ENCODE results near the gene CYB561D2. TPM values are rescaled to one million over a fixed set of nuclear protein-coding genes. Genes with fewer than 3 reads are reported as not detected.

Gene CYB561D2
- total and polyA plus RNA-seq, 2 donors (not counting 3 experiments of a cell fraction or from before 2014, with no cell fraction given): 13.6 to 46.0 TPM

DNA sequence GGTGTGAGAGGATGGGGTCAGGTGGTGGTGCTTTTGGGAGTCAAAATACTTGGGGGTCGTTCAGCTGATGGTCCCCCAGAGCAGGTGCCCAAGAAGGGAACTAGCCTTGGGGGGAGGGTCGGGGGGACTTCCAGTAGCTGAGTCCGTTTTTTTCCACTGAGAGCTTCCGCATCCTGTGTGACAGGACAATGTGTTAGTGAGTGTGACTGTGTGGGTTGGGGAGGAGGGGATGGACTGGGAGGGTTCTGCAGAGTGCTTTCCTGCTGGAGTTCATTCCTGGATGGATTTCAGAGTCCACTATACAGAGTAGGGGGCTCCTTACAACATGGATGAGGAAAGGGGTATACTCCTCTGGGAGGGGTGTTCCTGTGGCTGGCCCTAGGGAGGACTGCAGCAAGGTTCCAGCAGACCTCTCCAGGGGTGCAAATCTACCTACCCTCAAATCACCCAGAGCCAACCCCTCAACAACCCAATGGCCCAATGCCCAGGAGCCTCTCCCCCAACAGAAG is 27.5 kb upstream of the CYB561D2 start:
- no peaks in the 10 kb centered on the region for H3K9me1 ChIP-seq (replicated peaks; ENCODE audit: control insufficient read depth, extremely low read depth, insufficient read depth, low read length)
- peak overlapping the region; percentile 99 for H3K27ac ChIP-seq (ENCODE audit: insufficient read depth, low read depth, low read length)
- H3K9me3 ChIP-seq (replicated peaks; ENCODE audit: control insufficient read depth, insufficient read depth, low read length): no peaks in the 10 kb centered on the region
- no peaks in the 10 kb centered on the region for H4K20me1 ChIP-seq (replicated peaks; ENCODE audit: control insufficient read depth, extremely low read depth, insufficient read depth, low read length)
- no peaks in the 10 kb centered on the region for H3K27me3 ChIP-seq (ENCODE audit: control insufficient read depth in 2 of 2, insufficient read depth in 2 of 2, low read length in 2 of 2)
- FAIRE-seq (no peak), DNase-seq (ENCODE audit: low read depth, low spot score) (peak; percentile 76)
- no TSS peak for BruUV-seq (replicated peaks)
- TF ChIP-seq FOS (IDR thresholded peaks at IDR 0.05; ENCODE audit: borderline replicate concordance, insufficient read depth, low read length) (peak; percentile 3), POLR2AphosphoS5 (IDR thresholded peaks at IDR 0.05; ENCODE audit: insufficient read depth, low read depth, low read length) (no peak), JUN (IDR thresholded peaks at IDR 0.05; ENCODE audit: borderline replicate concordance, insufficient read depth, insufficient read length, low read depth) (no peak)
- TF ChIP-seq, protein P1, sequence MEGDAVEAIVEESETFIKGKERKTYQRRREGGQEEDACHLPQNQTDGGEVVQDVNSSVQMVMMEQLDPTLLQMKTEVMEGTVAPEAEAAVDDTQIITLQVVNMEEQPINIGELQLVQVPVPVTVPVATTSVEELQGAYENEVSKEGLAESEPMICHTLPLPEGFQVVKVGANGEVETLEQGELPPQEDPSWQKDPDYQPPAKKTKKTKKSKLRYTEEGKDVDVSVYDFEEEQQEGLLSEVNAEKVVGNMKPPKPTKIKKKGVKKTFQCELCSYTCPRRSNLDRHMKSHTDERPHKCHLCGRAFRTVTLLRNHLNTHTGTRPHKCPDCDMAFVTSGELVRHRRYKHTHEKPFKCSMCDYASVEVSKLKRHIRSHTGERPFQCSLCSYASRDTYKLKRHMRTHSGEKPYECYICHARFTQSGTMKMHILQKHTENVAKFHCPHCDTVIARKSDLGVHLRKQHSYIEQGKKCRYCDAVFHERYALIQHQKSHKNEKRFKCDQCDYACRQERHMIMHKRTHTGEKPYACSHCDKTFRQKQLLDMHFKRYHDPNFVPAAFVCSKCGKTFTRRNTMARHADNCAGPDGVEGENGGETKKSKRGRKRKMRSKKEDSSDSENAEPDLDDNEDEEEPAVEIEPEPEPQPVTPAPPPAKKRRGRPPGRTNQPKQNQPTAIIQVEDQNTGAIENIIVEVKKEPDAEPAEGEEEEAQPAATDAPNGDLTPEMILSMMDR (IDR thresholded peaks at IDR 0.05; ENCODE audit: extremely low read depth in 1 of 2, insufficient read depth in 1 of 2, low read depth in 1 of 2, low read length in 2 of 2): no peak
- H3K36me3 ChIP-seq (ENCODE audit: control insufficient read depth in 2 of 2, extremely low read depth in 1 of 2, insufficient read depth in 2 of 2, low read length in 2 of 2): peaks cover 8 to 27% of the 10 kb centered on the region in 2 experiments
- peaks cover 48% of the 10 kb centered on the region for H3K79me2 ChIP-seq (ENCODE audit: control insufficient read depth, insufficient read depth, low read length)
- peak overlapping the region; percentile 88 for H3K9ac ChIP-seq (replicated peaks; ENCODE audit: extremely low read depth, insufficient read depth, low read length)
- dilution Hi-C loops (cut with MboI; ENCODE audit: extremely low pct_ligation_motif_present, low sequenced_read_pairs) (no loop called here), intact Hi-C loops (cut with micrococcal nuclease) (loop anchor here (1.0 to 2.0 kb wide), 3 partner anchors 11 to 156 kb away; partner anchors contain the start of genes HYAL3 and NAA80)
- H3K4me1 ChIP-seq (ENCODE audit: control insufficient read depth, extremely low read depth, insufficient read depth, low read length): peaks cover 55% of the 10 kb centered on the region
- peak overlapping the region; percentile 75 for H3K4me2 ChIP-seq (ENCODE audit: insufficient read depth, low read length)
- CTCF ChIA-PET: interaction anchor here (0.8 to 4.3 kb wide), 15 partner anchors 9 to 219 kb away, joined by 3 to 66 read pairs (median 10); partner anchors contain the start of genes CYB561D2, HYAL1, HYAL3 and NAA80
- POLR2A ChIA-PET: interaction anchor here (0.6 to 5.1 kb wide), 3 partner anchors 13 to 215 kb away, joined by 3 to 38 read pairs (median 5); partner anchors contain the start of genes HYAL3 and NAA80
- H2AFZ ChIP-seq (ENCODE audit: low read depth, low read length): no peak overlapping the region
- H3K4me3 ChIP-seq (replicated peaks in 1 of 3; ENCODE audit: insufficient read depth in 1 of 3, low read depth in 1 of 3, low read length in 3 of 3): peak overlapping the region in 2 of 3 experiments; percentile 62 to 89
